ENCODE results near the gene MRPL58.
"Not testable (repeated sequence)": the region's sequence is repeated elsewhere in the genome, so short reads cannot be mapped to it uniquely, and the experiment has no call there.

MRPL58 gene

GRCh38 chr17:75019146-75019545 is 6.7 kb downstream of the MRPL58 start:
- Mint-ChIP-seq H3K27me3 (no peaks in the 10 kb centered on the region), H3K27ac (no peak overlapping the region), H3K4me3 (no peak overlapping the region), H3K9me3 (no peaks in the 10 kb centered on the region), H3K36me3 (ENCODE audit: low read depth) (peaks cover 78% of the 10 kb centered on the region), H3K4me1 (ENCODE audit: low read depth) (peaks cover 10% of the 10 kb centered on the region)
- no peak for DNase-seq

- no peak for DNase-seq
- Mint-ChIP-seq H3K27ac (no peak overlapping the region), H3K4me1 (ENCODE audit: low read depth) (peaks cover 12% of the 10 kb centered on the region), H3K4me3 (no peak overlapping the region), H3K36me3 (ENCODE audit: low read depth) (peaks cover 79% of the 10 kb centered on the region), H3K27me3 (no peaks in the 10 kb centered on the region), H3K9me3 (no peaks in the 10 kb centered on the region)
Observed at GRCh38 chr17:75019710-75020109, 7.2 kb downstream of the MRPL58 start.

- Mint-ChIP-seq H3K4me3 (no peak overlapping the region), H3K27me3 (no peaks in the 10 kb centered on the region), H3K36me3 (ENCODE audit: low read depth) (peaks cover 81% of the 10 kb centered on the region), H3K4me1 (ENCODE audit: low read depth) (peaks cover 15% of the 10 kb centered on the region), H3K27ac (no peak overlapping the region), H3K9me3 (no peaks in the 10 kb centered on the region)
- no peak for DNase-seq
Observed at GRCh38 chr17:75020331-75021110, 8.1 kb downstream of the MRPL58 start.

GRCh38 chr17:75024686-75025397 is 12.4 kb downstream of the MRPL58 start:
- Mint-ChIP-seq H3K36me3 (ENCODE audit: low read depth) (peaks cover 47% of the 10 kb centered on the region), H3K4me1 (ENCODE audit: low read depth) (peaks cover 20% of the 10 kb centered on the region), H3K9me3 (peaks cover 2% of the 10 kb centered on the region), H3K27me3 (no peaks in the 10 kb centered on the region), H3K4me3 (peak overlapping the region; percentile 37), H3K27ac (peak overlapping the region; percentile 44)
- peak; percentile 62 for DNase-seq

- not testable (repeated sequence) for DNase-seq, H3K27me3 Mint-ChIP-seq, H3K9me3 Mint-ChIP-seq
- peak overlapping the region; percentile 44 for H3K27ac Mint-ChIP-seq
- H3K36me3 Mint-ChIP-seq (ENCODE audit: low read depth), result peaks cover 42% of the 10 kb centered on the region
- peak overlapping the region; percentile 37 for H3K4me3 Mint-ChIP-seq
- peaks cover 20% of the 10 kb centered on the region for H3K4me1 Mint-ChIP-seq (ENCODE audit: low read depth)
Observed at GRCh38 chr17:75025398-75025734, 12.9 kb downstream of the MRPL58 start.

DNA sequence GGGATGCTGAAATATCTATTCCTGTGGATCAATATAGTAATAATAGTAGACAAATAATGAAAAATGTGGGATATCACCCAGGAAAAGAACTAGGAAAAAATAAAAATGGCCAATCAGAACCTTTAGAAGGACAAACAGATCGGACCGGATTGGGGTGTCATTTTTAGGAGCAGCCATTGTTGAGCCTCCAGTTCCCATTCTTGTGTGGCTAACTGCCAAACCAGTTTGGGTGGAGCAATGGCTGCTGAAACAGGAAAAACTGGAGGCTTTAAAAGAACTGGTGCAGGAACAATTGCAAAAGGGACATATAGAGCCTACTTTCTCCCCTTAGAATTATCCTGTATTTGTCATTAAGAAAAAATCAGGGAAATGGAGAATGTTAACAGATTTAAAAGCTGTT is 14.2 kb downstream of the MRPL58 start:
- not testable (repeated sequence) for DNase-seq, H3K27me3 Mint-ChIP-seq, H3K4me3 Mint-ChIP-seq, H3K9me3 Mint-ChIP-seq, H3K27ac Mint-ChIP-seq
- Mint-ChIP-seq H3K4me1 (ENCODE audit: low read depth) (peaks cover 23% of the 10 kb centered on the region), H3K36me3 (ENCODE audit: low read depth) (peaks cover 29% of the 10 kb centered on the region)

DNA sequence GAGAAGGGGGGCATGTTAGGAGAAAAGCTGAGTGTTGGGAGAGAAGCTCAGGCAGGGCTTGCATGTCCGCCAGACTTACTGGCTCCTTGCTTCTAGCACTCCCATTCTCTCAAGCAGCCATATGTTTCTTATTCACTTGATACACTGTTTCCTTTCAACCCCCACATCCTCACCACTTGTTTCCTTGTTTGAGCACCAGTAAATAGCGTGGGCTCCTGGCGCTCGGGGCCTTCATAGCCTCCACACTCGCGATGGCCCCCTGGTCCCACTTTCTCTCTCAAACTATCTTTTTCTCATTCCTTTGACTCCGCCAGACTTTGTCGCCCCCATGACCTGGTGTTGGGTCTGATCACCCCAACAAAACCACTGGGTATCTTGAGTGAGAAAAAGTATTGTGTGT is 17.7 kb downstream of the MRPL58 start:
- H3K4me1 Mint-ChIP-seq (ENCODE audit: low read depth), result peaks cover 42% of the 10 kb centered on the region
- no peaks in the 10 kb centered on the region for H3K27me3 Mint-ChIP-seq
- H3K27ac Mint-ChIP-seq, result no peak overlapping the region
- H3K4me3 Mint-ChIP-seq, result no peak overlapping the region
- no peak for DNase-seq
- H3K36me3 Mint-ChIP-seq (ENCODE audit: low read depth), result peaks cover 7% of the 10 kb centered on the region
- peaks cover 5% of the 10 kb centered on the region for H3K9me3 Mint-ChIP-seq

GRCh38 chr17:75031972-75032719 is 19.7 kb downstream of the MRPL58 start:
- Mint-ChIP-seq H3K27ac (peak overlapping the region; percentile 58), H3K27me3 (no peaks in the 10 kb centered on the region), H3K36me3 (ENCODE audit: low read depth) (peaks cover 3% of the 10 kb centered on the region), H3K4me1 (ENCODE audit: low read depth) (peaks cover 50% of the 10 kb centered on the region), H3K4me3 (peak overlapping the region; percentile 59), H3K9me3 (peaks cover 3% of the 10 kb centered on the region)
- DNase-seq, result peak; percentile 70

DNA sequence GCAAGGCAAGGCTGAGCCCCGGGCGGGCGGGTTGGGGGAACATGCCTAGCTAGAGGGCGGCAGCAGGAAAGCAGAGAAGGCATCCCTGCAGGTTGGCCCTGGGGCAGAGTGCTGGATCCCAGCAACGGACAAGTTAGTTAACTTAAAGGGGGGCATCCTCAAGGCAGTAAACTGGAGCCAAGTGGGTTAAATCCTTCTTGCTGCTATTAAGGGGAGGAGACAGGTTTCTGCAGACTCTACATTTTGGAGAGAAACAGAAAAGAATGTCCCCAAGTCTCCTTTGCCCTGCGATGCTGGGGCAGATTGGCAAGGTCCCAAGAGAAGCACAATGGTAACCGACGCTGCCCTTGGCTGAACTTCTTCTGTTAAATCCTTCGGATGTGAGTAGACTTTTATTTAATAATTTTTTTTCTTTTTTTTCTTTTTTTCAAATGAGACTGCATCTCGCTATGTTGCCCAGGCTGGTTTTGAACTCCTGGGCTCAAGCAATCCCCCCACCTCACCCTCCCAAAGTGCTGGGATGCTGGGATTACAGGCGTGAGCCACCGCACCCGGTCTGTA is 20.3 kb downstream of the MRPL58 start:
- peak overlapping the region; percentile 59 for H3K4me3 Mint-ChIP-seq
- H3K4me1 Mint-ChIP-seq (ENCODE audit: low read depth), result peaks cover 54% of the 10 kb centered on the region
- peaks cover 6% of the 10 kb centered on the region for H3K36me3 Mint-ChIP-seq (ENCODE audit: low read depth)
- peaks cover 3% of the 10 kb centered on the region for H3K9me3 Mint-ChIP-seq
- DNase-seq, result no peak
- H3K27ac Mint-ChIP-seq, result no peak overlapping the region
- no peaks in the 10 kb centered on the region for H3K27me3 Mint-ChIP-seq

GRCh38 chr17:75033346-75034235 is 21.1 kb downstream of the MRPL58 start:
- Mint-ChIP-seq H3K27me3 (no peaks in the 10 kb centered on the region), H3K27ac (peak overlapping the region; percentile 97), H3K4me3 (peak overlapping the region; percentile 91), H3K36me3 (ENCODE audit: low read depth) (peaks cover 12% of the 10 kb centered on the region), H3K4me1 (ENCODE audit: low read depth) (peaks cover 54% of the 10 kb centered on the region), H3K9me3 (peaks cover 3% of the 10 kb centered on the region)
- peak; percentile 99 for DNase-seq

DNA sequence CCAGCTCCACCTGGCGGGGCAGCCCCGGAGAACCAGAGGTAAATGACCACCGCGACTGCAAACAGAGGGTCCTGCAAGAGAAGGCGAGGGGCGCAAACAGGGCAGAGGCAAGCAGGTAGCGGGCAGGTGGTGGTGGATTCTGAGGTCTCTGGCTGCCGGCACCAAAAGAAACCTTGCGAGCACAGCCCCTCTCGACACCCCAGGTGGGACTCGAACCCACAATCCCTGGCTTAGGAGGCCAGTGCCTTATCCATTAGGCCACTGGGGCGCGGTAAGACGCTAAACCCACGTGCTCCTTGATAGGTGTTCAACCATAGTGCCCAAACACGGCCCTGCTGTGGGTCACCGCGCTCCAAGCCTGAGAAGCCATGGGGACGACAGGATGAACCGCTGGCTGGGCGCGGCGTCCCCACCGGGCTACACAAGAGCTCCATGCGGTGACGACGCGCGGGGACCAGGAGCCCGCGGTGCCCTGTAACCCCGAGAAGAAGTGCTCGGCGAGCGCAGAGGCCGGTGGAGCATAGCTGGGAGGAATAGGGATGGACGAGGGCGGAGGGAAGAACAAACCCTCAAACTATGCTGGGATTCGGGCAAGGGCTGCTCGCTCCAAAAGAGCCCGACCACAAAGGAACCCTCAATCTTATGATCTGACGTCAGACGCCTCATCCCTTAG is 21.9 kb downstream of the MRPL58 start:
- H3K4me1 Mint-ChIP-seq (ENCODE audit: low read depth), result peaks cover 60% of the 10 kb centered on the region
- peaks cover 19% of the 10 kb centered on the region for H3K36me3 Mint-ChIP-seq (ENCODE audit: low read depth)

DNA sequence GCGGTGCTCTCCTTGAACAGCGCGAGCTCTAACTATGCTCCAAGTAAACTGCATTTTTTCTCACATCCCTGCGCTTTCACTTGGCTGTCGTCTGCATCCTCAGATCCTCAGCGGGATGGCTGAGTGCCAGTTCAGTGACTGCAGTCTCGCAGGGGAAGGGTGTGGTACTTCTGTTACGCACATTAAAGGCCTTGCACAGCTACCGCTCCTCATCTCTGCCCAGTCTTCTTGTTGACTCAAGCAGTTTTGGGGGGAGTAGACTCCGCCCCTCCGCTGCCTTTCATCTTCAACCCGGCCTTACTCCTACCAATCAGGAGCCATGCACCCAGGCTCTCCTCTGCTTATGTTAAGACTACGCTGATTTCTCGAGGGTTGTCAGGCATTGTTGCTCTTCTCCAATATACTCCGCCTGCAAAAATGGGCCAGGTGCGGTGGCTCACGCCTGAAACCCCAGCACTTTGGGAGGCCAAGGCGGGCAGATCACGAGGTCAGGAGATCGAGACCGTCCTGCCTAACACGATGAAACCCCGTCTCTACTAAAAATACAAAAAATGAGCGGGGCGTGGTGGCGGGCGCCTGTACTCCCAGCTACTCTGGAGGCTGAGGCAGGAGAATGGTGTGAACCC is 24.3 kb downstream of the MRPL58 start:
- Mint-ChIP-seq H3K4me3 (peak overlapping the region; percentile 65), H3K27me3 (no peaks in the 10 kb centered on the region), H3K4me1 (ENCODE audit: low read depth) (peaks cover 59% of the 10 kb centered on the region), H3K9me3 (no peaks in the 10 kb centered on the region), H3K27ac (peak overlapping the region; percentile 88), H3K36me3 (ENCODE audit: low read depth) (peaks cover 42% of the 10 kb centered on the region)
- DNase-seq, result peak; percentile 79

More for the DNA sequence above, 21.9 kb downstream of the MRPL58 start:
- H3K27ac Mint-ChIP-seq, result peak overlapping the region; percentile 97
- peak overlapping the region; percentile 91 for H3K4me3 Mint-ChIP-seq
- H3K9me3 Mint-ChIP-seq, result peaks cover 3% of the 10 kb centered on the region
- no peaks in the 10 kb centered on the region for H3K27me3 Mint-ChIP-seq
- DNase-seq, result peak; percentile 98

GRCh38 chr17:75039238-75039637 is 26.8 kb downstream of the MRPL58 start:
- H3K4me1 Mint-ChIP-seq (ENCODE audit: low read depth), result peaks cover 44% of the 10 kb centered on the region
- H3K9me3 Mint-ChIP-seq, result no peaks in the 10 kb centered on the region
- H3K36me3 Mint-ChIP-seq (ENCODE audit: low read depth), result peaks cover 55% of the 10 kb centered on the region
- no peak overlapping the region for H3K4me3 Mint-ChIP-seq
- no peak overlapping the region for H3K27ac Mint-ChIP-seq
- DNase-seq, result no peak
- H3K27me3 Mint-ChIP-seq, result no peaks in the 10 kb centered on the region
